KMS-11 (cell line): ENCODE measurements around the gene ERV3-1.
"Not testable (repeated sequence)": the region's sequence is repeated elsewhere in the genome, so short reads cannot be mapped to it uniquely, and the experiment has no call there.

ENCODE experiments used
- H2AFZ ChIP-seq: fragments of 200-600 bp; sonication (generic); 2 replicates; pipeline ENCODE4 v1.6.1; 2016; ENCODE audit warnings: antibody characterized with exemption, mixed run types, low read depth
- H3K27ac ChIP-seq: fragments of 200-600 bp; sonication (generic); 2 replicates; pipeline ENCODE4 v1.6.1; 2016; ENCODE audit warnings: mild to moderate bottlenecking, mixed run types
- H3K27me3 ChIP-seq: fragments of 200-600 bp; sonication (generic); 2 replicates; pipeline ENCODE4 v1.6.1; 2017; ENCODE audit warnings: mild to moderate bottlenecking, low read depth, mixed run types, moderate library complexity; ENCODE audit not compliant: insufficient read depth
- H3K36me3 ChIP-seq: fragments of 200-600 bp; sonication (generic); 2 replicates; pipeline ENCODE4 v1.6.1; 2017; ENCODE audit warnings: mild to moderate bottlenecking, mixed run types; ENCODE audit not compliant: insufficient read depth
- H3K4me1 ChIP-seq: fragments of 200-600 bp; sonication (generic); 2 replicates; pipeline ENCODE4 v1.6.1; 2016; ENCODE audit warnings: mild to moderate bottlenecking, low read depth, mixed run types; ENCODE audit not compliant: poor library complexity, severe bottlenecking
- H3K4me2 ChIP-seq: fragments of 200-600 bp; sonication (generic); 2 replicates; pipeline ENCODE4 v1.7.0; 2016; ENCODE audit warnings: mild to moderate bottlenecking, mixed run types
- H3K4me3 ChIP-seq: fragments of 200-600 bp; sonication (generic); IDR thresholded peaks from 2 replicates; pipeline ENCODE4 v1.6.1; 2017; ENCODE audit warnings: low read depth, low read length, mixed read lengths; ENCODE audit not compliant: insufficient read depth
- H3K79me2 ChIP-seq: fragments of 200-600 bp; sonication (generic); 2 replicates; pipeline ENCODE4 v1.6.1; 2016; ENCODE audit warnings: low read depth, mixed run types; ENCODE audit not compliant: insufficient read depth
- H3K9ac ChIP-seq: fragments of 200-600 bp; sonication (generic); 2 replicates; pipeline ENCODE4 v1.6.1; 2016; ENCODE audit warnings: mild to moderate bottlenecking, mixed run types
- H4K20me1 ChIP-seq: fragments of 200-600 bp; sonication (generic); 2 replicates; pipeline ENCODE4 v1.6.1; 2016; ENCODE audit warnings: mild to moderate bottlenecking, mixed run types; ENCODE audit not compliant: insufficient read depth
- TF ChIP-seq, protein P1 (sequence below): fragments of 200-600 bp; sonication (generic); conservative IDR thresholded peaks from 2 replicates; pipeline ENCODE4 v1.6.1; 2017; ENCODE audit warnings: low read depth, mild to moderate bottlenecking, antibody characterized with exemption, low read length, moderate library complexity, mixed read lengths

Gene ERV3-1

DNA sequence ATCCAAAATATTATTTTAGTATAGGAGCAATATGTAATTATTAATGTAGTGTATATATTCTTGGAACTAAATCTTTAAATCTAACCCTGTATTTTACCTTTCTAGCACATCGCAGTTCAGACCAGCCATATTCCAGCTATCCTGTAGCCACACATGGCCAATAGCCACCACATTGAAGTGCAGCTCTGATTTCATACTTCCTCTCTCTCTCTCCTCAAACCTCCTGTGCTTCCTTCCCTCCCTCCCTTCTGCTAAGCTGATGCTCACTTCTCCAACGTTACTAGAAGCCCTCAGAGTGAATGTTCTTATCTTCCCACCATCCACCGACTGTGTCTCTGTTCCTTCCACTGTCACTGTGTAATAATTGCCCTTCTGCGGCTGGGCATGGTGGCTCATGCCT lies 549 bp upstream of the ERV3-1 start:
- Histone ChIP-seq H2AFZ (peak overlapping the region; percentile 76), H3K79me2 (peaks cover 14% of the 10 kb centered on the region; the same call in 1 of the 2 replicates), H3K4me1 (peaks cover 12% of the 10 kb centered on the region), H3K27ac (peak overlapping the region; percentile 30; the same call in 1 of the 2 replicates)
- H3K36me3 ChIP-seq, H4K20me1 ChIP-seq, H3K4me2 ChIP-seq, H3K9ac ChIP-seq, H3K4me3 ChIP-seq, H3K27me3 ChIP-seq: not testable (repeated sequence)

DNA sequence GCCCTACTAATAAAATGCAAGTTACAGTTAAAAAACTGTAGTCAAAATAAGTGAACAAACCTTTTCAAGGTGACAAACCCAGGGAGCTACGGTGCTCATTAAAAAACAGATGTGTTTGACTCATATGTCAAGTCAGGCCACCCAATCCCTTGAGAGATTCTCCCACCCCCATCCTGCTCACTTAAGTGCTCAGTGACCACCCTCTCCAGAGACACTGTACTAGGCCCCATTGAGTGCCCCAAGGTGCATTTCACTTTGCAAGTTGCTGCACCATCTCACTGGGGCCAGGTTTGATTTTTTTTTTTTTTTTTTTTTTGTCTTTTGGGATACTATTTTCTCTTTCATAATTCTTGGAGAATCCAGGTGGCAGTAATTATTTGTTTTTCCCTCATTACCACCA lies 1.9 kb downstream of the ERV3-1 start:
- H3K79me2 ChIP-seq = peaks cover 17% of the 10 kb centered on the region; the same call in 1 of the 2 replicates
- no peaks in the 10 kb centered on the region for H4K20me1 ChIP-seq
- no peak overlapping the region for H3K4me2 ChIP-seq
- H3K27me3 ChIP-seq = no peaks in the 10 kb centered on the region
- TF ChIP-seq, protein P1, sequence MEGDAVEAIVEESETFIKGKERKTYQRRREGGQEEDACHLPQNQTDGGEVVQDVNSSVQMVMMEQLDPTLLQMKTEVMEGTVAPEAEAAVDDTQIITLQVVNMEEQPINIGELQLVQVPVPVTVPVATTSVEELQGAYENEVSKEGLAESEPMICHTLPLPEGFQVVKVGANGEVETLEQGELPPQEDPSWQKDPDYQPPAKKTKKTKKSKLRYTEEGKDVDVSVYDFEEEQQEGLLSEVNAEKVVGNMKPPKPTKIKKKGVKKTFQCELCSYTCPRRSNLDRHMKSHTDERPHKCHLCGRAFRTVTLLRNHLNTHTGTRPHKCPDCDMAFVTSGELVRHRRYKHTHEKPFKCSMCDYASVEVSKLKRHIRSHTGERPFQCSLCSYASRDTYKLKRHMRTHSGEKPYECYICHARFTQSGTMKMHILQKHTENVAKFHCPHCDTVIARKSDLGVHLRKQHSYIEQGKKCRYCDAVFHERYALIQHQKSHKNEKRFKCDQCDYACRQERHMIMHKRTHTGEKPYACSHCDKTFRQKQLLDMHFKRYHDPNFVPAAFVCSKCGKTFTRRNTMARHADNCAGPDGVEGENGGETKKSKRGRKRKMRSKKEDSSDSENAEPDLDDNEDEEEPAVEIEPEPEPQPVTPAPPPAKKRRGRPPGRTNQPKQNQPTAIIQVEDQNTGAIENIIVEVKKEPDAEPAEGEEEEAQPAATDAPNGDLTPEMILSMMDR = no peak
- no peak overlapping the region for H3K27ac ChIP-seq
- no peak overlapping the region for H2AFZ ChIP-seq
- no peak overlapping the region for H3K9ac ChIP-seq
- no peaks in the 10 kb centered on the region for H3K36me3 ChIP-seq
- no peak overlapping the region for H3K4me3 ChIP-seq
- peaks cover 12% of the 10 kb centered on the region for H3K4me1 ChIP-seq

DNA sequence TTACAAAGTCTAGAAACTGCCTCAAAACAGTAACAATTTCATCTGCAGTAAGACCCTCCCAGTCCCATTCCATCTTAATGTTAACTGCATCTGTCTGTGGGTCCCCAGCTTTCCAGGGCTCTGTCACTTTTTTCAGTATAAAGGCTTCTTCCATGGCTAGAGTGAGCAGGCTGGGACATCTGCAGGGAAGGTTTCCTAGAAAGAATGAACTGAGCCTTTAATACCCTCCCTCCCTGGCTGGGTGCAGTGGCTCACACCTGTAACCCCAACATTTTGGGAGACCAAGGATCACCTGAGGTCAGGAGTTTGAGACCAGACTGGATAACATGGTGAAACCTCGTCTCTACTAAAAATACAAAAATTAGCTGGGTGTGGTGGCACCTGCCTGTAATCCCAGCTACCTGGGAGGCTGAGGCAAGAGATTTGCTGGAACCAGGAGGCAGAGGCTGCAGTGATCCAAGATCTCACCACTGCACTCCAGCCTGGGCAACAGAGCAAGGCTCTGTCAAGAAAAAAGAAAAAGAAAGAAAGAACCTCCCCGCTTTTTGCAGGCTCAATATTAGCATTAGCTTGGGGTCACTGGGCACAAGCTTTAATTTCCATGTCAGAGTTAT lies 3.4 kb downstream of the ERV3-1 start:
- TF ChIP-seq, protein P1 = no peak
- Histone ChIP-seq H3K79me2 (peaks cover 17% of the 10 kb centered on the region; the same call in 1 of the 2 replicates), H3K36me3 (no peaks in the 10 kb centered on the region)

DNA sequence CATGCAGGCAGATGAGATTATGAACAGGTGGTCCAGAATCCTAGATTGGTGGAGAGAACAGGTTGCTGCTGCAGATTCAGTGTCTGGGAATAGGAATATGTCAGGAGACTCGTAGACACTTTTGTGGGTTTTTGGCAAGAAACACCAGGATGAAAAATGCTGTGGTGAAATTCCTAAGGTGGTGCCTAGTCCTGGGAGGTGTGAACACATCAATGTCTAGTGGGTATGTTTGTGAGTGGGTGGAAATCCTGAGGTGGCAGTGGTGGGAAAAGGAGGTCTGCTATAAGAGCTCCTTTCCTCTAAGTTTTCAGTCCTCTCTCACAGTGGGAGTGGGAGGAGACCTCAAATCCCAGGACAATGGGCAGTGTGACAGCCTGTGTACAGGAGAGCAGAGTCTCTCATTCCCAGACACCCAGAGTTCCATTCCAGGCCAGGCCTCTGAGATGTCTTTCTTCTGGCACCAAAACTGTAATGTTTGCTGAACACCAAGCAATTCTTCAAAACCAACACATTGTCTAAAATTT lies 5.1 kb downstream of the ERV3-1 start:
- no peak overlapping the region for H3K4me3 ChIP-seq
- H4K20me1 ChIP-seq = no peaks in the 10 kb centered on the region
- no peaks in the 10 kb centered on the region for H3K27me3 ChIP-seq
- no peak overlapping the region for H3K4me2 ChIP-seq
- TF ChIP-seq, protein P1 = no peak
- peaks cover 6% of the 10 kb centered on the region for H3K4me1 ChIP-seq
- H3K36me3 ChIP-seq = no peaks in the 10 kb centered on the region
- H3K9ac ChIP-seq = no peak overlapping the region
- peaks cover 17% of the 10 kb centered on the region; the same call in 1 of the 2 replicates for H3K79me2 ChIP-seq
- H3K27ac ChIP-seq = no peak overlapping the region
- H2AFZ ChIP-seq = no peak overlapping the region

More for the DNA sequence above, 3.4 kb downstream of the ERV3-1 start:
- H3K27me3 ChIP-seq = no peaks in the 10 kb centered on the region
- no peaks in the 10 kb centered on the region for H4K20me1 ChIP-seq
- H3K27ac ChIP-seq = no peak overlapping the region
- peaks cover 12% of the 10 kb centered on the region for H3K4me1 ChIP-seq
- no peak overlapping the region for H3K4me3 ChIP-seq
- H2AFZ ChIP-seq = no peak overlapping the region
- H3K4me2 ChIP-seq = no peak overlapping the region
- H3K9ac ChIP-seq = no peak overlapping the region
